Lung (tissue), 12 donors: Measurements from ENCODE around the gene ARMC2. TPM values are rescaled to one million over a fixed set of nuclear protein-coding genes. Genes with fewer than 3 reads are reported as not detected.

Experiments
- ATAC-seq: fragments of 200-7000 bp; cut with Tn5 transposase; one replicate; pipeline ENCODE4 v1.9.1; 2020; ENCODE audit warnings: moderate number of reproducible peaks; ENCODE audit not compliant: insufficient read depth, low FRiP score
- DNase-seq, 3 donors: peaks; one replicate each; pipeline ENCODE4 v3.0.0-alpha.2; 2013 to 2017
- H3K27ac ChIP-seq, 2 donors: one replicate each; pipeline ENCODE4 v1.5.1; 2013; ENCODE audit warnings: mild to moderate bottlenecking in 2 of 2, moderate library complexity in 2 of 2, control low read depth in 1 of 2, inconsistent platforms in 1 of 2, low read depth in 1 of 2, low read length in 1 of 2
- H3K27me3 ChIP-seq, 3 donors: one replicate each; pipeline ENCODE4 v1.5.1; 2013; ENCODE audit warnings: low read length in 2 of 3; ENCODE audit not compliant: control insufficient read depth in 3 of 3, insufficient read depth in 3 of 3
- H3K36me3 ChIP-seq, 4 donors: one replicate each; pipeline ENCODE4 v1.5.1; 2013; ENCODE audit warnings: low read length in 4 of 4, mild to moderate bottlenecking in 1 of 4, moderate library complexity in 1 of 4; ENCODE audit not compliant: control insufficient read depth in 4 of 4, insufficient read depth in 4 of 4
- H3K4me1 ChIP-seq, 5 donors: one replicate each; pipeline ENCODE4 v1.5.1; 2013; ENCODE audit warnings: low read length in 5 of 5, mild to moderate bottlenecking in 2 of 5, moderate library complexity in 1 of 5; ENCODE audit not compliant: control insufficient read depth in 5 of 5, insufficient read depth in 5 of 5
- H3K4me3 ChIP-seq: one replicate; pipeline ENCODE4 v1.5.1; 2013; ENCODE audit warnings: mild to moderate bottlenecking, control low read depth, moderate library complexity
- H3K9ac ChIP-seq, 2 donors: one replicate each; pipeline ENCODE4 v1.5.1; 2013; ENCODE audit warnings: low read length in 2 of 2, control low read depth in 1 of 2; ENCODE audit not compliant: insufficient read depth in 1 of 2
- H3K9me3 ChIP-seq, 4 donors: one replicate each; pipeline ENCODE4 v1.5.1; 2013; ENCODE audit warnings: low read length in 3 of 4, mild to moderate bottlenecking in 1 of 4, moderate library complexity in 1 of 4; ENCODE audit not compliant: control insufficient read depth in 4 of 4, insufficient read depth in 3 of 4
- WGBS, 2 donors: extraction: QIAGEN DNeasy Blood & Tissue Kit; methylation state at CpG; one replicate each; pipeline ENCODE4 v1.1.7; 2013; 5-methylcytosine and 5-hydroxymethylcytosine counted together
- polyA plus RNA-seq, 2 donors: library from polyadenylated mRNA; stranded (reverse); fragments of 200-250 nt; gene quantifications; one replicate each; pipeline ENCODE4 v1.2.1, GENCODE V29; 2013
- total RNA-seq, 2 donors: library from RNA; depleted of rRNA in 1 of 2; stranded (reverse); fragments of >200 nt in 1 of 2; gene quantifications; one replicate each; pipeline ENCODE4 v1.2.1, GENCODE V29; 2014 to 2021
- TF ChIP-seq, protein P1 (sequence below): IDR thresholded peaks from 2 replicates; pipeline ENCODE4 v1.5.1; 2012; ENCODE audit warnings: mild to moderate bottlenecking; ENCODE audit errors: control extremely low read depth, extremely low read depth
- donor health status: control.
- donor health status: control.
- donor health status: Bipolar disorder and iron deficiency.
- donor health status: healthy.
- donor health status: DM: yes; HTN: yes; CAD: no.

The ARMC2 gene
- total and polyA plus RNA-seq, 4 donors, result 2.9 to 16.5 (median 7.4) TPM

DNA sequence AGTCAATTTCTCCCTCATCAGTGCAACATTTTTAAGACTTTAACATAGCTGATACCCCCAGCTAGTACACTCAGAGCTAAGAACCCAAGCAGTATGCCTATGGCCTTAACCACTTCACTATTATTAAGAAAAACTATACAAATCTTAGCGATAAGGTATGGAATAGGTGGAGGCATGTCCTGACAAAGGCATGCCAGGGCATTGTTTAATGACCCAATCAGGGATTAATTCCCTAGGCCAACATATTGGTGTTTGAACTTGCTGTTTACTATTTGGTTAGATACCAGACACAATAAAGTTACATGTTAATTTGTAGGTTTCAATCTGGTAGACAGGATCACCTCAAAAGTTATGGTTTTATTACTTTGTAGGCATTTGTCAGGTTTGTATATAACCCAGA lies 93.1 kb downstream of the ARMC2 start:
- H3K27me3 ChIP-seq, result no peaks in the 10 kb centered on the region
- H3K36me3 ChIP-seq, result no peaks in the 10 kb centered on the region
- H3K9ac ChIP-seq, result no peak overlapping the region
- WGBS, 2 donors, result 91 to 92% methylated on average over 1 of the region's 1 CpG
- DNase-seq (no peak), ATAC-seq (no peak)
- no peak overlapping the region for H3K4me3 ChIP-seq
- peaks cover 8 to 30% (median 24%) of the 10 kb centered on the region in 5 donors for H3K4me1 ChIP-seq
- H3K9me3 ChIP-seq, result no peaks in the 10 kb centered on the region
- TF ChIP-seq, protein P1, sequence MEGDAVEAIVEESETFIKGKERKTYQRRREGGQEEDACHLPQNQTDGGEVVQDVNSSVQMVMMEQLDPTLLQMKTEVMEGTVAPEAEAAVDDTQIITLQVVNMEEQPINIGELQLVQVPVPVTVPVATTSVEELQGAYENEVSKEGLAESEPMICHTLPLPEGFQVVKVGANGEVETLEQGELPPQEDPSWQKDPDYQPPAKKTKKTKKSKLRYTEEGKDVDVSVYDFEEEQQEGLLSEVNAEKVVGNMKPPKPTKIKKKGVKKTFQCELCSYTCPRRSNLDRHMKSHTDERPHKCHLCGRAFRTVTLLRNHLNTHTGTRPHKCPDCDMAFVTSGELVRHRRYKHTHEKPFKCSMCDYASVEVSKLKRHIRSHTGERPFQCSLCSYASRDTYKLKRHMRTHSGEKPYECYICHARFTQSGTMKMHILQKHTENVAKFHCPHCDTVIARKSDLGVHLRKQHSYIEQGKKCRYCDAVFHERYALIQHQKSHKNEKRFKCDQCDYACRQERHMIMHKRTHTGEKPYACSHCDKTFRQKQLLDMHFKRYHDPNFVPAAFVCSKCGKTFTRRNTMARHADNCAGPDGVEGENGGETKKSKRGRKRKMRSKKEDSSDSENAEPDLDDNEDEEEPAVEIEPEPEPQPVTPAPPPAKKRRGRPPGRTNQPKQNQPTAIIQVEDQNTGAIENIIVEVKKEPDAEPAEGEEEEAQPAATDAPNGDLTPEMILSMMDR, result no peak
- no peak overlapping the region for H3K27ac ChIP-seq

- Histone ChIP-seq H3K9me3 (no peaks in the 10 kb centered on the region), H3K4me3 (no peak overlapping the region), H3K36me3 (no peaks in the 10 kb centered on the region), H3K27me3 (no peaks in the 10 kb centered on the region), H3K9ac (no peak overlapping the region), H3K27ac (no peak overlapping the region), H3K4me1 (peaks cover 11 to 36% (median 29%) of the 10 kb centered on the region in 5 donors)
- ATAC-seq (no peak), DNase-seq (peak in 2 of 3 donors; percentile 50 to 70)
- TF ChIP-seq, protein P1, result no peak
- WGBS, 2 donors, result 38 to 59% methylated on average over 2 of the region's 2 CpGs
These were observed 93.6 kb downstream of the ARMC2 start for GRCh38 chr6:108941859-108942258.

- H3K4me1 ChIP-seq, result peaks cover 13 to 46% (median 38%) of the 10 kb centered on the region in 5 donors
- H3K9me3 ChIP-seq, result no peaks in the 10 kb centered on the region
- H3K9ac ChIP-seq, result no peak overlapping the region
- no peaks in the 10 kb centered on the region for H3K36me3 ChIP-seq
- H3K27me3 ChIP-seq, result no peaks in the 10 kb centered on the region
- DNase-seq, result no peak
- H3K4me3 ChIP-seq, result no peak overlapping the region
- 26 to 36% methylated on average over 9 of the region's 9 CpGs for WGBS, 2 donors
- ATAC-seq, result no peak
- no peak overlapping the region for H3K27ac ChIP-seq
- TF ChIP-seq, protein P1, result no peak
These were observed 94.6 kb downstream of the ARMC2 start for GRCh38 chr6:108942556-108943492.
